Cerebellar nuclear complex (tissue), 1 donor: ENCODE measurements around the gene E2F1.
"Not testable (repeated sequence)": the region's sequence is repeated elsewhere in the genome, so short reads cannot be mapped to it uniquely, and the experiment has no call there.

Source experiments
- DNase-seq, 2 experiments: peaks; one replicate each; lab custom pipeline; 2025; lab: John Stamatoyannopoulos, UW

The E2F1 gene

GRCh38 chr20:33640287-33640686, 45.9 kb downstream of the E2F1 start:
- no peak for DNase-seq

- no peak for DNase-seq
These were observed 49.4 kb downstream of the E2F1 start for GRCh38 chr20:33636776-33637175.

GRCh38 chr20:33635341-33635740, 50.8 kb downstream of the E2F1 start:
- no peak for DNase-seq

GRCh38 chr20:33631910-33632309, 54.3 kb downstream of the E2F1 start:
- DNase-seq: not testable (repeated sequence)

GRCh38 chr20:33630507-33630906, 55.7 kb downstream of the E2F1 start:
- DNase-seq: no peak

GRCh38 chr20:33629979-33630378, 56.2 kb downstream of the E2F1 start:
- DNase-seq: no peak

- no peak for DNase-seq
These were observed 56.7 kb downstream of the E2F1 start for GRCh38 chr20:33629533-33629932.

- no peak for DNase-seq
These were observed 58.5 kb downstream of the E2F1 start for GRCh38 chr20:33627577-33628216.

GRCh38 chr20:33626190-33626589, 60.0 kb downstream of the E2F1 start:
- no peak for DNase-seq
